ENCODE measurements around the gene ERC1. TPM values are rescaled to one million over a fixed set of nuclear protein-coding genes. Genes with fewer than 3 reads are reported as not detected.

ERC1 gene
- total and polyA plus RNA-seq, 7 donors = 5.4 to 97.8 (median 34.6) TPM

DNA sequence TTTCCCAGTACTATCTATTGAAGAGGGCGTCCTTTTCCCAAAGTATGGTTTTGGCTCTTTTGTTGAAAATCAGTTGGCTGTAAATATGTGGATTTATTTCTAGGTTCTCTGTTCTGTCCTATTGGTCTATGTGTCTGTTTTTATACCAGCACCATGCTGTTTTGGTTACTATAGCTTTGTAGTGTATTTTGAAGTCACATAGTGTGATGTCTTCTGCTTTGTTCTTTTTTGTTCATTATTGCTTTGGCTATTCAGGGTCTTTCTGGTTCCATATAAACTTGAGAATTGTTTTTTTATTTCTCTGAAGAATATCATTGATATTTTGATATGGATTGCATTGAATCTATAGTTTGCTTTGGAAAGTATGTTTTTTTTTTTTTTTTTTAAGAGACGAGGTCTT, 67.4 kb downstream of the ERC1 start:
- H3K4me1 ChIP-seq = peaks cover 0 to 21% (median 13%) of the 10 kb centered on the region in 4 donors
- no peak overlapping the region for H3K4me3 ChIP-seq
- no peak overlapping the region for H3K27ac ChIP-seq
- H3K9me3 ChIP-seq = peaks cover 0 to 8% (median 4%) of the 10 kb centered on the region in 4 donors
- 97 to 98% methylated on average over 2 of the region's 2 CpGs for WGBS, 2 donors
- intact Hi-C loops (cut with DNase I) = no loop called here
- DNase-seq = no peak
- TF ChIP-seq POLR2AphosphoS5 (IDR thresholded peaks at IDR 0.05) = no peak
- no peak for TF ChIP-seq EP300 (IDR thresholded peaks at IDR 0.05)
- TF ChIP-seq, protein P1, sequence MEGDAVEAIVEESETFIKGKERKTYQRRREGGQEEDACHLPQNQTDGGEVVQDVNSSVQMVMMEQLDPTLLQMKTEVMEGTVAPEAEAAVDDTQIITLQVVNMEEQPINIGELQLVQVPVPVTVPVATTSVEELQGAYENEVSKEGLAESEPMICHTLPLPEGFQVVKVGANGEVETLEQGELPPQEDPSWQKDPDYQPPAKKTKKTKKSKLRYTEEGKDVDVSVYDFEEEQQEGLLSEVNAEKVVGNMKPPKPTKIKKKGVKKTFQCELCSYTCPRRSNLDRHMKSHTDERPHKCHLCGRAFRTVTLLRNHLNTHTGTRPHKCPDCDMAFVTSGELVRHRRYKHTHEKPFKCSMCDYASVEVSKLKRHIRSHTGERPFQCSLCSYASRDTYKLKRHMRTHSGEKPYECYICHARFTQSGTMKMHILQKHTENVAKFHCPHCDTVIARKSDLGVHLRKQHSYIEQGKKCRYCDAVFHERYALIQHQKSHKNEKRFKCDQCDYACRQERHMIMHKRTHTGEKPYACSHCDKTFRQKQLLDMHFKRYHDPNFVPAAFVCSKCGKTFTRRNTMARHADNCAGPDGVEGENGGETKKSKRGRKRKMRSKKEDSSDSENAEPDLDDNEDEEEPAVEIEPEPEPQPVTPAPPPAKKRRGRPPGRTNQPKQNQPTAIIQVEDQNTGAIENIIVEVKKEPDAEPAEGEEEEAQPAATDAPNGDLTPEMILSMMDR (IDR thresholded peaks at IDR 0.05) = no peak
- no peak for TF ChIP-seq POLR2A (IDR thresholded peaks at IDR 0.05)
- no peaks in the 10 kb centered on the region for H3K27me3 ChIP-seq
- no peaks in the 10 kb centered on the region for H3K36me3 ChIP-seq

DNA sequence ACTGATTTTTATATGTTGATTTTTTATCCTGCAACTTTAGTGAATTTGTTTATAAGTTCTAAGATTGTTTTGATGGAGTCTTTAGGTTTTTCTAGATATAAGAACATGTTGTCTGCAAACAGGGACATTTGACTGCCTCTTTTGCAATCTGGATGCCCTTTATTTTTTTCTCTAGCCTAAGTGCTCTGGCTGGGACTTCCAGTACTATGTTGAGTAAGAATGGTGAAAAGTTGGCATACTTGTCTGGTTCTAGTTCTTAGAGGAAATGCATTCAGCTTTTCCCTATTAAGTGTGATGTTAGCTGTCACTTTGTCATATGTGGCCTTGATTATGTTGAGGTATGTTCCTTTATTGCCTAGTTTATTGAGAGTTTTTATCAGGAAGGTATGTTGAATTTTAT, 68.1 kb downstream of the ERC1 start:
- no peak overlapping the region for H3K4me3 ChIP-seq
- H3K27me3 ChIP-seq = no peaks in the 10 kb centered on the region
- no peak overlapping the region for H3K27ac ChIP-seq
- intact Hi-C loops (cut with DNase I) = no loop called here
- peaks cover 0 to 14% (median 5%) of the 10 kb centered on the region in 4 donors for H3K9me3 ChIP-seq
- H3K36me3 ChIP-seq = no peaks in the 10 kb centered on the region
- TF ChIP-seq POLR2A (IDR thresholded peaks at IDR 0.05) = no peak
- TF ChIP-seq EP300 (IDR thresholded peaks at IDR 0.05) = no peak
- TF ChIP-seq POLR2AphosphoS5 (IDR thresholded peaks at IDR 0.05) = no peak
- TF ChIP-seq, protein P1 (IDR thresholded peaks at IDR 0.05) = no peak
- no peak for DNase-seq
- H3K4me1 ChIP-seq = peaks cover 0 to 14% (median 7%) of the 10 kb centered on the region in 4 donors

DNA sequence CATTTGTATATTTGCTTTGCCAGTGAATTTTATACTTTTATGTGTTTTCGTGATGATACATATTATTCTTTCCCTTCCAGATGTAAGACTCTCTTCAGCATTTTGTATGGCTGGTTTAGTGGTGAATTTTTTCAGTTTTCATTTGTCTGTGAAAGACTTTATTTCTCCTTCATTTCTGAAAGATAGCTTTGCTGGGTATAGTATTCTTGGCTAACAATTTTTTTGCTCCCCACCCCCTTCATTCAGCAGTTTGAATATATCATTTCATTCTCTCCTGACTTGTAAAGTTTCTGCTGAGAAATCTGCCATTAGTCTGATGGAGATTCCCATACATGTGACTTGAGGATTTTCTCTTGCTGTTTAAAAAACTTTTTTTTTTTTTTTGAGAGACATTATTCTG, 72.8 kb downstream of the ERC1 start:
- no peak for TF ChIP-seq POLR2AphosphoS5 (IDR thresholded peaks at IDR 0.05)
- TF ChIP-seq EP300 (IDR thresholded peaks at IDR 0.05) = no peak
- no peak for TF ChIP-seq POLR2A (IDR thresholded peaks at IDR 0.05)
- TF ChIP-seq, protein P1 (IDR thresholded peaks at IDR 0.05) = no peak
- Histone ChIP-seq H3K9me3 (peaks cover 0 to 14% (median 8%) of the 10 kb centered on the region in 4 donors), H3K4me1 (no peaks in the 10 kb centered on the region), H3K36me3 (no peaks in the 10 kb centered on the region), H3K27me3 (no peaks in the 10 kb centered on the region), H3K4me3 (no peak overlapping the region), H3K27ac (no peak overlapping the region)
- 96 to 100% methylated on average over 1 of the region's 1 CpG for WGBS, 2 donors
- no peak for DNase-seq
- intact Hi-C loops (cut with DNase I) = no loop called here

DNA sequence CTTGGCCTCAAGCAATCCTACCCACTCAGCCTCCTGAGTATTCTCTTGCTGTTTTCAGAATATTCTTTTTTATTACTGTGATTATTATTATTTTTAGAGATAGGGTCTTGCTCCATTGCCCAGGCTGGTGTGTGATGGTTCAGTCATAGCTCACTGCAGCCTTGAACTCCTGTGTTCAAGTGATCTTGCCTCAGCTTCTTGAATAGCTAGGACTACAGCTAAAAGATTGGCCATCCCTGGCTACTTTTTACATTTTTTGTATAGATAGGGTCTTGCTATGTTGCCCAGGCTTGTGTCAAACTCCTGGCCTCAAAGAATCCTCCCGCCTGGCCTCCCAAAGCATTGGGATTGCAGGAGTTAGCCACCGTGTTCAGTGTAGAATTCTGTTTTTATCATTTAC, 73.3 kb downstream of the ERC1 start:
- no peaks in the 10 kb centered on the region for H3K36me3 ChIP-seq
- no peak overlapping the region for H3K4me3 ChIP-seq
- DNase-seq = no peak
- WGBS, 2 donors = 96 to 98% methylated on average over 2 of the region's 2 CpGs
- intact Hi-C loops (cut with DNase I) = no loop called here
- TF ChIP-seq EP300 (IDR thresholded peaks at IDR 0.05) = no peak
- TF ChIP-seq, protein P1 (IDR thresholded peaks at IDR 0.05) = no peak
- TF ChIP-seq POLR2AphosphoS5 (IDR thresholded peaks at IDR 0.05) = no peak
- TF ChIP-seq POLR2A (IDR thresholded peaks at IDR 0.05) = no peak
- H3K9me3 ChIP-seq = peaks cover 0 to 12% (median 7%) of the 10 kb centered on the region in 4 donors
- H3K27ac ChIP-seq = no peak overlapping the region
- H3K27me3 ChIP-seq = no peaks in the 10 kb centered on the region
- H3K4me1 ChIP-seq = no peaks in the 10 kb centered on the region

DNA sequence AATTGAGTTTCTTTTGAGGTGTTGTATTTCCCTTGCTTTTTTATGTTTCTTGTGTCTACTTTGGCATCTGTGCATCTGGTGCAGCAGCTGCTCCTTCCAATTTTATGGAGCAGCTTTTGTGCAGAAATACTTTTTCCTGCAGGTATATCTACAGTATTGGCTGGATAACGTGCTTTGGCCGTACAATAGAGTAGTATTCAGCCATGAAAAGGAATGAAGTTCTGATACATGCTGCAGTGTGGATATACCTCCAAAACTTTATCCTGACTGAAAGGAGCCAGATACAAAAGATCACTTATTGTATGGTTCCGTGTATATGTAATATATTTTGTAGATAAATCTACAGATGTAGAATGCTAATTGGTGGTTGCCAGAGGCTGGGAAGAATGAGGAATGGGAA, 74.6 kb downstream of the ERC1 start:
- Histone ChIP-seq H3K4me1 (no peaks in the 10 kb centered on the region), H3K27ac (no peak overlapping the region), H3K4me3 (no peak overlapping the region), H3K27me3 (no peaks in the 10 kb centered on the region), H3K36me3 (no peaks in the 10 kb centered on the region), H3K9me3 (peaks cover 0 to 12% (median 5%) of the 10 kb centered on the region in 4 donors)
- DNase-seq = no peak
- intact Hi-C loops (cut with DNase I) = no loop called here
- TF ChIP-seq EP300 (IDR thresholded peaks at IDR 0.05) (no peak), POLR2A (IDR thresholded peaks at IDR 0.05) (no peak), POLR2AphosphoS5 (IDR thresholded peaks at IDR 0.05) (no peak)
- TF ChIP-seq, protein P1 (IDR thresholded peaks at IDR 0.05) = no peak
- WGBS, 2 donors = 96 to 97% methylated on average over 3 of the region's 3 CpGs
